Measurements from ENCODE around the gene PAFAH2.

The PAFAH2 gene

GRCh38 chr1:26031611-26032220, 33.9 kb upstream of the PAFAH2 start:
- in situ Hi-C loops (cut with MboI; ENCODE audit: low sequenced_read_pairs), result no loop called here

GRCh38 chr1:26031196-26031595, 33.3 kb upstream of the PAFAH2 start:
- in situ Hi-C loops (cut with MboI; ENCODE audit: low sequenced_read_pairs), result no loop called here

DNA sequence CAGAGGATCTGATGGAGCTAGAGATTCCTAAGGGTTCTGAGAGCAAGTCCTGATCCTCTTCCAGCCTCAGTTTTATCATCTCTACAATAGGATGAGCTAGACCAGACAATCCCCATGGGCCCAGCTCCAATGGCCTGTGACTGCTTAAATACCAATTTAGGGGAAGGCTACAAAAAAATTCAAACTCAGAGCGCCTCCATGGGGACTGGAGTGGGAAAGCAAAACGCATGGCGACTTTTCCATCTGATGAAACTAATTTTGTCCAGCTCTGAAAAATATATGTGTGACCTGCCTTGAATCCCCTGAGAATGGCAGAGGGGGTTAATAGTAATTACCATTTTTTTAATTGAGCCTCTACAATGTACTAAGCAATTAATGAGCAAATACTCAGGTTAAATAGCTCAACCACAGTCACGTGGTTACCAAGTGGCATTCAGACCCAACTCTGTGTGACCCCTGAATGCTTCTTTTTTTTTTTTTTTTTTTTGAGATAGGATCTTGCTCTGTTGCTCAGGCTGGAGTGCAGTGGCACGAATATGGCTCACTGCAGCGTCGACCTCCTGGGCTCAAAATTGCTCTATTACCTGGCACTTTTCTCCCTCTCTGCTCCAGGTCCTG, 32.1 kb upstream of the PAFAH2 start:
- in situ Hi-C loops (cut with MboI; ENCODE audit: low sequenced_read_pairs), result no loop called here

DNA sequence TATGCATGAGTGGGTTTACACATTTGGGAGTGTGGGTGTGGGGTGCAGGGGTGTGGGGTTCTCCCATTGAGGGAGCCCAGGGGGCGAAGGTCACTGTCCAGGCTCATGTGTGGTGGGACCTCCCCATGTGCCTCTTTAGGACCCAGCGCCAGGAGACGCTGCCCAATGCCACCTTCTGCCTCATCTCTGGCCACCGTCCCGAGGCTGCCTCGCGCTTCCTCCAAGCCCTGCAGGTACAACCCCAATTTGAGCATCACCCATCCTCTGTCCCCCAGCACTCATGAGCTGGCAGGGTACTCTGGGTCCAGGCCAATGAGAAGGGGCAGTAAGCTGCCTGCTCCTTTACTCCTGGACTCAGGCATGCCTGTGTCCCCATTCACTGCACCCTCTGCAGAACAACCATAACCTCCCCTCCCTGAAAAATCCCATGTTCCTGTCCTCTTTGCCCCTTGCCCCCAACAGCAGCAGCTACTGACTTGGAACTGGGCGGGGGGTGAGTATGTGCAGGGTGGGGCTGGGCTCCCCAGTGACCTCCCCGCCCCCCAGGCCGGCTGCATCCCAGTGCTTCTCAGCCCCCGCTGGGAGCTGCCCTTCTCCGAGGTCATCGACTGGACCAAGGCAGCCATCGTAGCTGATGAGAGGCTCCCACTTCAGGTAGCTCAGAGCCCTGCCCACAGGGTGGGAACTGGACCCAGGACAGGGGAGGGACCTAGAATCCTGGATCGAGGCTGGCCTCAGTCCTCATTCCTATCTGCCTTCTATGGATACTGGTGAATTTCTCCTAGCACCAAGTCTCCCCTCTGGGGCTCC, 31.4 kb upstream of the PAFAH2 start:
- in situ Hi-C loops (cut with MboI; ENCODE audit: low sequenced_read_pairs), result no loop called here

DNA sequence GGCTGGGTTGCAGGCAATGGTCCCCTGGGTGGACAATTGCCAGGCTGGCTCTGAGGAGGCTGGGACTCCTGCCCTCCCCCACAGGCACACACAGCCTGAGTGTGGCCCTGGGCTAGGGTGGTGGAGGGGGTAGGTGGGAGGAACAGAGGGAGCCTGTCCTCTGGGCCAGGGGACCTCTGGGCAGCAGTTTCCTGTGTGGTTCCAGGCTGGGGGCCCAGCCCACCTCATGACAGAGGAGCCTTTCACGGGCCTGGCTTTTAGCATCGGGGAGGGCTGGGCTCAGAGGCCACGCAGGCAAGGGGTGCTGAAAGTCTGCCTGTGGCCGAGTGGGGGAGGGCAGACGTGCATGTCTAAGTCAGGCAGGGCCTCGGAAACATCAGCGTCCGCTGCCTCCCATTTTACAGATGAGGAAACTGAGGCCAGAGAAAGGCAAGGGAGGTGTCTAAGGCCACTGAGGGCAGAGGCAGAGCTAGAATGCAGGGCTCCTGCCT, 30.7 kb upstream of the PAFAH2 start:
- in situ Hi-C loops (cut with MboI; ENCODE audit: low sequenced_read_pairs), result no loop called here

DNA sequence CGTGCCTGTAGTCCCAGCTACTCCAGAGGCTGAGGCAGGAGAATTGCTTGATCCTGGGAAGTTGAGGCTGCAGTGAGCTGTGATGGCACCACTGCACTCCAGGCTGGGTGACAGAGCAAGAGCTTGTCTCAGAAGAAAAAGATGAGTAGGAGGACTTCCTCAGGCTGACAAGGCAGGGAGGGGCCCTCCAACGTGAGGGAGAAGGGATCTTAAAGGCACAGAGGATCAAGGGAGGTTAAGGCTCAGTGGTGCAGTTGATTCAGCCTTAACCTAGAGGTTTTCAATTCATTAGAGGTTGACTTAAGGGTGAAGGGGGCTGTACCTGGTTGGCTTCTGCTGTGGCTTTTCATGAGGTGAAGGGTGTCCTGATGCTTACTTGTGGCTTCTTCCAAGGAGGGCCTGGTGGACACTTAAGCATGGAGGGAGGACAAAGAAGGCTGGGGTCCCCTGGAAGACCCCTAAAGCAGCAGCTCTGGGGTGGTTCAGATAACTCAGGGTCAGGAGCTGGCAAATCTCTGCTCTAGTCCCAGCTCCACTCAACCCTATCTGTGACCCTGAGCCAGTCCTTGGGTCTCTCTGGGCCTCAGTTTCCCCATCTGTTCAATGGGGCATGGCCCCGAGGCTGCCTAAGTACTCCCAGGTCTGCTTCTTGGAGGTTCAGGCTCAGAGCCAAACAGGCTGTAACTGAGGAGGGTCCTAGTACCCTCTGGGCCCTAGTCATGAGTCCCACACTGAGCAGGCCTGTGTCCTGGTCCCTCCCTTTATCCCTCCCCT, 30.0 kb upstream of the PAFAH2 start:
- in situ Hi-C loops (cut with MboI; ENCODE audit: low sequenced_read_pairs), result no loop called here

DNA sequence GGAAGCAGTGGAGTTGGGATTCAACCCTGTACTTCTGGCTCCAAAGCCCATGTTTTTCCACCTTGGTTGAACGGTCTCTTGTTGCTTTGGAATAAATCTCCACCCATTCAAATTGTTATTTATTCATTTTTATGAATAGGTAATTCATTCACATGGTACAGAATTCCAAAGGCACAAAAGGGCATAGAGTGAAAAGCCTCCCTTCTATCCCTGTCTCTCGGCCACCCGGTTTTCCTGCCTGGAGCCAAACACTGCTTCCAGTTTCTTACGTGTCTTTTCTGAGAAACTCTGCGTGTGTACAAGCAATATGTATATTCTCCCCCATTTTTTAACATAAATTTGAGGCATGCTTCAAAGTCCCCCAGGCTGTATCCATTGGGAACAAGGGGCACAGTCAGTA, 27.7 kb upstream of the PAFAH2 start:
- in situ Hi-C loops (cut with MboI; ENCODE audit: low sequenced_read_pairs), result no loop called here

DNA sequence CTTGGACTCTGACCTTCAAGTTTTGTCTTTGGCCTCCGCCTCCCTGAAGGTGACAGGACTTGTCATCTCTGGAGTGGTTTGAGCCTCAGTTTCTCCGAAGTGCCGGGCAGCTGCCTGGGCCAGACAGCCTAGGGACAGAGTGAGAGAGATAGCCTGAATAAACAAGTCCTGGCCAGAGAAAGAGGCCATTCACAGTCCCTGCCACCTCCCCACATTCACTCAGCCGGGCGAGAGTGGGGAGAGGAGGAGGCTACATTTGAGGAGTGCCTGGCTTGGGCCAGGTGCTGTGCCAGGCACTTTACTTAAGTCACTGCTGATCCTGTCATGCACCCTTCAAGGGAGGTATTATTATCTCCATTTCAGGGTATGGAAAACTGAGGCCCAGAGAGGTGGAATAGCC, 27.2 kb upstream of the PAFAH2 start:
- in situ Hi-C loops (cut with MboI; ENCODE audit: low sequenced_read_pairs), result no loop called here

- in situ Hi-C loops (cut with MboI; ENCODE audit: low sequenced_read_pairs), result no loop called here
Observed at GRCh38 chr1:26023826-26024225, 26.0 kb upstream of the PAFAH2 start.

GRCh38 chr1:26023009-26023408, 25.1 kb upstream of the PAFAH2 start:
- in situ Hi-C loops (cut with MboI; ENCODE audit: low sequenced_read_pairs), result no loop called here

DNA sequence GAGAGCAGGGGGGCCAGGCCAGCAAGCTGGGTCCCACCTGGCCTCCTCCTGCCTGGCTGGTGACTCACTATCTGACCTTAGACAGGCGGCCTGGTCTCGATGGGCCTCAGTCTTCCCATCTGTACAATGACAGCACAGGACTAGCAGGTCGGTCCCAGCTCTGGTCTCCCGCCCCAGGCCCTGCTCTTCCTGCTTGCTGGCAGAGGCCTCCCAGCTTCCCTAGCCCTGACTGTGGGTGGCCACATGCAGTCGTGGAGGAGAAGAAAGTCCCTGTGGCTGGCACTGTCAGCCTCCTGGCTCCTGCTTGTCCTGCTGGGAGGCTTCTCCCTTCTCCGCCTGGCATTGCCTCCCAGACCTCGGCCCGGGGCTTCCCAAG, 24.5 kb upstream of the PAFAH2 start:
- in situ Hi-C loops (cut with MboI; ENCODE audit: low sequenced_read_pairs), result no loop called here

DNA sequence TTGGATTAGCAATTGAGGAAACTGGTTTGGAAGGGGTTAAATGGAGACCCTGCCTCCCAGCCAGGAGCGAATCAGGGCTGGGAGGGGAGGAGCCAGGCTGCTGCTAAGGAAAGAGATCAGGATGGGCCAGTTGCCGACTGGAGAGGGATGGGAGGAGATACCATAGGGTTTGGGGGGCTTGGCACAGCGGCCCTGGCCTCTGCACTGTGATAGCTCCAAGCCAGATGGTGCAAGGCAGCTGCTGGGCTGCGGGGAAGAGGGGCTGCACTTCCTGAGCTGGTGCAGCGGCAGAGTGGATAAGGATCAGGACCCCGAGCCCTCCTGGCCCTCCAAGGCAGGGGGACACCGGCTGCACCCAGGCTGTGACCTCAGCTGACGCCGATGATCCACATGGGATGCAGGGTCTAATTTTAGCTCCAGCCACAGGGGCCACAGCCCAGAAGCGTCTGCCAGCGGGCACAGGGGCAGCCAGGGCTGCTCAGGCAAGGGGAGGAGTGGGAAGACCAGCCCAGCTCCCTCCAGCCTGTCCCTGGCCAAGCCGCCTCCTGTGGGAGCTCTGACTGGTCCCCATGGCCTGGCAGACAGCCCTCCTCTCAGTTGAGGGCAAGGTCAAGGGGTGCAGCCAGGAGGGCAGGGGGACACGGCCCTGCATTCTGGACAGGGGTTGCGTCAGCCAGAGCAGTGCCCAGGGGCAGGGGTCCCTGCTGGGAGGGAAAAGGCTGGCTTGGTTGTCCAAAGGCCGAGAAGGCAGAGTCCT, 24.0 kb upstream of the PAFAH2 start, which contains the start of gene EXTL1:
Gene EXTL1 (plus strand): TSS at position 129 of the 757 bp plus-strand sequence. CDS start 872 bp downstream, outside the sequence.
- in situ Hi-C loops (cut with MboI; ENCODE audit: low sequenced_read_pairs), result no loop called here

GRCh38 chr1:26020941-26021646, 23.2 kb upstream of the PAFAH2 start:
- in situ Hi-C loops (cut with MboI; ENCODE audit: low sequenced_read_pairs), result no loop called here

DNA sequence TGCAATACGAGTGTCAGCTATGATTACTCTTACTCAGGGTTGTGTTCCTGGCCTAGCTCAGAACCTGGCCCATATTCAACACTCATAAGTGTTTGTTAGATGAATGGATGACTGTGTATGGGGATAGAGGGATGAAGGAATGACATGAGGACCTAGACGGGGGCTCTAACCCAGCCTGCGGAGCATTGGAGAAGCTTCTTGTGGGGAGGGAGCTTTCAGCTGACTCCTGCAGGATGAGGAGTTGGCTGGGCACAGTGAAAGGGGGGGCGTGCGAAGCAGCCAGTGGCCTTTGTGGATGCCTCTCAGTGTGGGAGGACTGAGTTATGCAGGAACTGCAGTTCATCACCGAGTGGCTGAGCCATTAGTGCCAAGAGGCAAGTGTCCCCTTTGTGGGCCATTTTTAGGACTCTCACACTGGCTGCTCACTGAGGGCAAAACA, 22.5 kb upstream of the PAFAH2 start:
- in situ Hi-C loops (cut with MboI; ENCODE audit: low sequenced_read_pairs), result no loop called here

DNA sequence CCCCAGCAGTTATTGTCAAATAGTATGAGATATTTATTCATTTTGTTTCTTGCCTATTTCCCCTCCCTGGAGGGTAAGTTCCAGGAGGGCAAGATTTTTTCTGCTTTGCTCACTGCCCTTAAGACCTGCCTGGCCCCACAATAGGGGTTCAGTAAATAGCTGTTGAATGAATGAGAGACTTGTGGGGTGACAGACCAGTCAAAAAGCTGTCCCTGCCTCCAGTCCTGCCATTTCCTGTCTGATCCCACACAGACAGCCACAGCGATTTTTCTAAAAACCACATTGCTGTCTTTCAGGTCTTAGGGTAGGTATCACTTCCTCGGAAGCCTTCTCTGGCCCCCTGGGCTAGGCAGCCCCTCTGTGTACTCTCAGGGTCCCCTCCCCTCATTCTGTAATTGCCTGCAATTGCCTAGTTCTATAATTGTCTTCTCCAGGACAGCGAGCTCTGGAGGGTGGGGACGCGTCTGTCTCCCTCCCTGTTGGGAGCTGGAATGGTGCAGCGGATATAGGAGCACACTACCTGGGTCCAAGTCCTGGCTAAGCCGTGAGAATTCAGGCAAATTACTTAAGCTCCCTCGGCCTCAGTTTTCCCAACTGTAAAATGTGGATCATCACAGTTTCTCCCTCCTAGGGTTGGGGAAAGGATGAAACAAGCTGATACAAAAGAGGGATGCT, 21.9 kb upstream of the PAFAH2 start:
- in situ Hi-C loops (cut with MboI; ENCODE audit: low sequenced_read_pairs), result no loop called here

- in situ Hi-C loops (cut with MboI; ENCODE audit: low sequenced_read_pairs), result no loop called here
Observed at GRCh38 chr1:26017606-26018005, 19.7 kb upstream of the PAFAH2 start.

DNA sequence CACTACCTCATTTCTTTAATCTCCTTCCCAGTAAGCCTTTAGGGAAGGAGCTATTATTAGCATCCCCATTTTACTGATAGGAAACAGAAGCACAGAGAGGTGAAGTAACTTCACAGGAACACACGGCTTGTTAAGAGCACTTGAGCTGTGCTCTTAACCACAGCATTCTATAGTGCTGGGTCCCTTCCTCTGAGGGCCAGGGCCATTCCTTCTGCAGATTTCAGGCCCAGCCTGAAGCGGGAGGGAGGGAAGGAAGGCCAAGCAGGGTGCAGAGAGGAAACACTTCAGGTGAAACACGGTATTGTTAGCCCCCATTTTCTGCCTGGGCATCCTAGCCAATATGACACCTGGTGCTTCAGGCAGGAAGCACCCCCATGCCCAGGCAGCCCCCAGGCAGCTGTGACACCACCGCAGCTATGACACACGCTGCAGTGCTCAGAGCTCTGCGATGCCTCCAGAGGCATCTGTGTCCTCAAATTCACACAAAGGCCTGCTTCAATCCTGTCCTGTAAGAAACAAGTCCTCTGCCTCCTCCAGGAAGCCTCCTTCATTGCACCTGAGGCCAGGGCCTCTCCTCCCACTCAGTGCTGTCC, 19.2 kb upstream of the PAFAH2 start:
- in situ Hi-C loops (cut with MboI; ENCODE audit: low sequenced_read_pairs), result no loop called here

GRCh38 chr1:26016258-26016952, 18.5 kb upstream of the PAFAH2 start:
- in situ Hi-C loops (cut with MboI; ENCODE audit: low sequenced_read_pairs), result no loop called here

Measured in HL-60/S4 treated with phorbol 12-myristate 13-acetate at 8.2 ng/mL for 4 days and 3 days (cell line).